Suppressor macrophage (primary cell): Measurements from ENCODE around the gene NIPSNAP2.

Source experiments
- DNase-seq, 4 experiments: peaks; one replicate each; pipeline ENCODE4 v3.0.0-alpha.2; 2020 to 2022
- total RNA-seq, 17 experiments: gene quantifications; one replicate each; lab custom pipeline; 2026; ENCODE audit warnings: mixed read lengths in 6 of 17, inconsistent platforms in 3 of 17; lab: John Stamatoyannopoulos, UW

The NIPSNAP2 gene
- total RNA-seq, result 52.6 to 125 (median 79.6) reads per million in 17 experiments

GRCh38 chr7:55964261-55965099, at the start of gene NIPSNAP2:
Gene NIPSNAP2 (plus strand): TSS chr7:55964585. CDS start chr7:55964610, 25 bp downstream.
- peak; percentile 92 to 97 (median 96) for DNase-seq

- no peak for DNase-seq
These were observed 46.6 kb upstream of the NIPSNAP2 start for GRCh38 chr7:55917771-55918170.

GRCh38 chr7:55928006-55928767, 36.2 kb upstream of the NIPSNAP2 start:
- no peak for DNase-seq

- no peak for DNase-seq
These were observed 32.8 kb upstream of the NIPSNAP2 start for GRCh38 chr7:55931421-55932151.

GRCh38 chr7:55939514-55940123, 24.8 kb upstream of the NIPSNAP2 start:
- no peak for DNase-seq

GRCh38 chr7:55946545-55946944, 17.8 kb upstream of the NIPSNAP2 start:
- no peak for DNase-seq

- peak; percentile 89 to 98 (median 95) for DNase-seq
These were observed 12.6 kb upstream of the NIPSNAP2 start, which contains the start of gene MRPS17 for GRCh38 chr7:55951637-55952351. Gene MRPS17 (plus strand): TSS chr7:55951877. CDS start chr7:55953196, 1,319 bp downstream.

- peak in 1 of 4 experiments; percentile 23 for DNase-seq
These were observed 12.1 kb upstream of the NIPSNAP2 start for GRCh38 chr7:55952352-55952671.

- DNase-seq, result no peak
These were observed 10.5 kb upstream of the NIPSNAP2 start for GRCh38 chr7:55953707-55954475.

GRCh38 chr7:55957190-55957589, 7.2 kb upstream of the NIPSNAP2 start:
- no peak for DNase-seq

GRCh38 chr7:55962014-55962413, 2.4 kb upstream of the NIPSNAP2 start:
- DNase-seq, result no peak

- DNase-seq, result no peak
These were observed 709 bp upstream of the NIPSNAP2 start for GRCh38 chr7:55963584-55964168.

- no peak for DNase-seq
These were observed 700 bp downstream of the NIPSNAP2 start for GRCh38 chr7:55965100-55965470.

- DNase-seq, result no peak
These were observed 1.5 kb downstream of the NIPSNAP2 start for GRCh38 chr7:55965805-55966421.

GRCh38 chr7:55966851-55967250, 2.5 kb downstream of the NIPSNAP2 start:
- no peak for DNase-seq

- DNase-seq, result no peak
These were observed 5.0 kb downstream of the NIPSNAP2 start for GRCh38 chr7:55969391-55969790.

GRCh38 chr7:55970561-55970960, 6.2 kb downstream of the NIPSNAP2 start:
- no peak for DNase-seq

- no peak for DNase-seq
These were observed 6.6 kb downstream of the NIPSNAP2 start for GRCh38 chr7:55970978-55971377.

- DNase-seq, result no peak
These were observed 9.4 kb downstream of the NIPSNAP2 start for GRCh38 chr7:55973747-55974250.
